DOHH2 (cell line): ENCODE results near the gene ANK3.

Experiments
- EZH2phosphoT487 ChIP-seq: fragments of 200-600 bp; sonication (generic); IDR thresholded peaks from 2 replicates; pipeline ENCODE4 v1.6.1; 2017; ENCODE audit warnings: borderline replicate concordance, mild to moderate bottlenecking, antibody characterized with exemption, low read length, moderate library complexity, mixed read lengths
- TF ChIP-seq, protein P1 (sequence below): fragments of 200-600 bp; sonication (generic); IDR thresholded peaks from one replicate; pipeline ENCODE4 v1.5.1; 2014; ENCODE audit warnings: antibody characterized with exemption, mild to moderate bottlenecking, low read depth, low read length; ENCODE audit not compliant: poor library complexity, severe bottlenecking

- TF ChIP-seq, protein P1, sequence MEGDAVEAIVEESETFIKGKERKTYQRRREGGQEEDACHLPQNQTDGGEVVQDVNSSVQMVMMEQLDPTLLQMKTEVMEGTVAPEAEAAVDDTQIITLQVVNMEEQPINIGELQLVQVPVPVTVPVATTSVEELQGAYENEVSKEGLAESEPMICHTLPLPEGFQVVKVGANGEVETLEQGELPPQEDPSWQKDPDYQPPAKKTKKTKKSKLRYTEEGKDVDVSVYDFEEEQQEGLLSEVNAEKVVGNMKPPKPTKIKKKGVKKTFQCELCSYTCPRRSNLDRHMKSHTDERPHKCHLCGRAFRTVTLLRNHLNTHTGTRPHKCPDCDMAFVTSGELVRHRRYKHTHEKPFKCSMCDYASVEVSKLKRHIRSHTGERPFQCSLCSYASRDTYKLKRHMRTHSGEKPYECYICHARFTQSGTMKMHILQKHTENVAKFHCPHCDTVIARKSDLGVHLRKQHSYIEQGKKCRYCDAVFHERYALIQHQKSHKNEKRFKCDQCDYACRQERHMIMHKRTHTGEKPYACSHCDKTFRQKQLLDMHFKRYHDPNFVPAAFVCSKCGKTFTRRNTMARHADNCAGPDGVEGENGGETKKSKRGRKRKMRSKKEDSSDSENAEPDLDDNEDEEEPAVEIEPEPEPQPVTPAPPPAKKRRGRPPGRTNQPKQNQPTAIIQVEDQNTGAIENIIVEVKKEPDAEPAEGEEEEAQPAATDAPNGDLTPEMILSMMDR: peak; percentile 83
- no peak for TF ChIP-seq EZH2phosphoT487
Observed at GRCh38 chr10:60237977-60238758, 151.5 kb downstream of the ANK3 start.
